H1 (cell line): ENCODE measurements around the gene TTC29. TPM values are rescaled to one million over a fixed set of nuclear protein-coding genes. Genes with fewer than 3 reads are reported as not detected.
A peak's percentile ranks its signal among the peaks of the same experiment; 100 is the strongest.

Experiments used
- CTCF ChIA-PET: fragments of 300-600 bp; sonication (Branson Sonifier 250); formaldehyde crosslinking; loops from one replicate; lab custom pipeline; 2021; ENCODE audit not compliant: partially characterized antibody; lab: Charles Lee
- POLR2A ChIA-PET: fragments of 300-600 bp; sonication (Branson Sonifier 250); formaldehyde crosslinking; loops from one replicate; lab custom pipeline; 2021; ENCODE audit warnings: inconsistent platforms; ENCODE audit not compliant: partially characterized antibody; lab: Charles Lee
- DNase-seq, 2 experiments: peaks; one replicate each; pipeline versions ENCODE4 v3.0.0 to v3.0.0-alpha.2; 2010 to 2022; ENCODE audit warnings: low spot score in 2 of 2, low read depth in 1 of 2, mixed read lengths in 1 of 2
- FAIRE-seq: peaks from 2 replicates; lab custom pipeline; 2011; peaks lifted over from hg19 to GRCh38; lab: Jason Lieb, UNC
- H2AFZ ChIP-seq: 2 replicates; pipeline ENCODE4 v1.8.1; 2012; ENCODE audit warnings: low read length, inconsistent platforms
- H2AK5ac ChIP-seq: 2 replicates; pipeline ENCODE4 v1.6.1; 2013; ENCODE audit warnings: low read depth, low read length
- H2BK120ac ChIP-seq: replicated peaks from 2 replicates; pipeline ENCODE3; 2013; ENCODE audit warnings: low read depth, low read length, inconsistent platforms
- H2BK12ac ChIP-seq: 2 replicates; pipeline ENCODE4 v1.6.1; 2013; ENCODE audit warnings: low read depth, low read length
- H2BK15ac ChIP-seq: 2 replicates; pipeline ENCODE4 v1.6.1; 2013; ENCODE audit warnings: low read length
- H2BK20ac ChIP-seq: 2 replicates; pipeline ENCODE4 v1.6.1; 2013; ENCODE audit warnings: low read length
- H2BK5ac ChIP-seq: 2 replicates; pipeline ENCODE4 v1.6.1; 2013; ENCODE audit warnings: low read depth, low read length
- H3K14ac ChIP-seq: 2 replicates; pipeline ENCODE4 v1.6.1; 2013; ENCODE audit warnings: inconsistent platforms; ENCODE audit not compliant: insufficient read length
- H3K18ac ChIP-seq: 2 replicates; pipeline ENCODE4 v1.6.1; 2013; ENCODE audit warnings: low read length; ENCODE audit errors: extremely low read depth
- H3K23ac ChIP-seq: 2 replicates; pipeline ENCODE4 v1.6.1; 2013; ENCODE audit warnings: inconsistent platforms; ENCODE audit not compliant: insufficient read length
- H3K23me2 ChIP-seq: 2 replicates; pipeline ENCODE4 v1.6.1; 2013; ENCODE audit warnings: low read depth, low read length
- H3K27ac ChIP-seq: 2 replicates; pipeline ENCODE4 v1.6.1; 2011; ENCODE audit warnings: low read depth, low read length, inconsistent platforms
- H3K27me3 ChIP-seq, 4 experiments: replicated peaks in 1 of 4; 1 replicate in 1 of 4; 2 replicates in 3 of 4; pipeline versions ENCODE4 v1.6.1 to v1.8.1; 2011 to 2013; ENCODE audit warnings: low read length in 3 of 4, mild to moderate bottlenecking in 3 of 4, inconsistent platforms in 2 of 4, mixed read lengths in 2 of 4, moderate library complexity in 1 of 4; ENCODE audit not compliant: control insufficient read depth in 3 of 4, insufficient read depth in 3 of 4; ENCODE audit errors: extremely low read depth in 1 of 4
- H3K36me3 ChIP-seq, 4 experiments: 2 replicates each; pipeline versions ENCODE4 v1.6.1 to v1.8.1; 2011 to 2013; ENCODE audit warnings: mild to moderate bottlenecking in 4 of 4, low read length in 3 of 4, moderate library complexity in 2 of 4, control low read depth in 1 of 4, inconsistent platforms in 1 of 4; ENCODE audit not compliant: insufficient read depth in 4 of 4, control insufficient read depth in 2 of 4
- H3K4ac ChIP-seq: replicated peaks from 2 replicates; pipeline ENCODE3; 2013; ENCODE audit warnings: low read length, low read depth, mixed read lengths, inconsistent platforms; ENCODE audit not compliant: insufficient read length
- H3K4me1 ChIP-seq, 4 experiments: replicated peaks in 1 of 4; 1 replicate in 1 of 4; 2 replicates in 3 of 4; pipeline versions ENCODE4 v1.6.1 to v1.8.1; 2011 to 2013; ENCODE audit warnings: low read length in 3 of 4, inconsistent platforms in 2 of 4, mixed read lengths in 1 of 4; ENCODE audit not compliant: insufficient read depth in 4 of 4, control insufficient read depth in 3 of 4
- H3K4me2 ChIP-seq, 2 experiments: 2 replicates each; pipeline versions ENCODE4 v1.6.1 to v1.8.1; 2011 to 2013; ENCODE audit warnings: low read depth in 2 of 2, low read length in 2 of 2, control low read depth in 1 of 2, inconsistent platforms in 1 of 2, mild to moderate bottlenecking in 1 of 2; ENCODE audit not compliant: insufficient read depth in 1 of 2
- H3K4me3 ChIP-seq, 4 experiments: fragments of 200-600, 300-600 bp in 1 of 4; sonication (generic), shearing (Covaris generic), sonication (Bioruptor Twin) in 1 of 4; 2 replicates each; pipeline versions ENCODE4 v1.5.1 to v1.8.1; 2011 to 2016; ENCODE audit warnings: low read length in 4 of 4, low read depth in 3 of 4, control low read depth in 2 of 4, inconsistent platforms in 2 of 4, mild to moderate bottlenecking in 2 of 4, mixed read lengths in 1 of 4, moderate library complexity in 1 of 4; ENCODE audit not compliant: insufficient read depth in 2 of 4; ENCODE audit errors: extremely low read depth in 1 of 4
- H3K56ac ChIP-seq: replicated peaks from 2 replicates; pipeline ENCODE3; 2013; ENCODE audit warnings: low read depth, mild to moderate bottlenecking, mixed read lengths, low read length, inconsistent platforms; ENCODE audit not compliant: insufficient read length
- H3K79me1 ChIP-seq: 2 replicates; pipeline ENCODE4 v1.6.1; 2013; ENCODE audit warnings: low read depth, low read length, control low read depth
- H3K79me2 ChIP-seq, 2 experiments: 2 replicates each; pipeline versions ENCODE4 v1.6.1 to v1.8.1; 2012 to 2013; ENCODE audit warnings: low read length in 2 of 2, mild to moderate bottlenecking in 2 of 2, inconsistent platforms in 1 of 2; ENCODE audit not compliant: insufficient read depth in 2 of 2, control insufficient read depth in 1 of 2
- H3K9ac ChIP-seq, 4 experiments: replicated peaks in 1 of 4; 1 replicate in 1 of 4; 2 replicates in 3 of 4; pipeline versions ENCODE4 v1.6.1 to v1.8.1; 2011 to 2013; ENCODE audit warnings: low read depth in 3 of 4, low read length in 3 of 4, control low read depth in 2 of 4, mild to moderate bottlenecking in 2 of 4, moderate library complexity in 2 of 4, inconsistent platforms in 1 of 4; ENCODE audit errors: extremely low read depth in 1 of 4
- H3K9me3 ChIP-seq, 2 experiments: 2 replicates each; pipeline versions ENCODE4 v1.6.1 to v1.8.1; 2012 to 2013; ENCODE audit warnings: mild to moderate bottlenecking in 2 of 2, moderate library complexity in 2 of 2, control low read depth in 1 of 2, inconsistent platforms in 1 of 2, low read depth in 1 of 2, low read length in 1 of 2, mixed read lengths in 1 of 2; ENCODE audit not compliant: insufficient read depth in 2 of 2
- H4K20me1 ChIP-seq, 2 experiments: replicated peaks in 1 of 2; 2 replicates each; pipeline versions ENCODE3 to v1.8.1; 2011 to 2013; ENCODE audit warnings: inconsistent platforms in 2 of 2, low read length in 2 of 2, mild to moderate bottlenecking in 1 of 2; ENCODE audit not compliant: insufficient read depth in 2 of 2, control insufficient read depth in 1 of 2
- H4K5ac ChIP-seq: 2 replicates; pipeline ENCODE4 v1.6.1; 2013; ENCODE audit warnings: low read length, low read depth, mixed read lengths, inconsistent platforms; ENCODE audit not compliant: insufficient read length
- H4K8ac ChIP-seq: 2 replicates; pipeline ENCODE4 v1.8.0; 2013; ENCODE audit warnings: mild to moderate bottlenecking, moderate library complexity, low read length, inconsistent platforms; ENCODE audit not compliant: insufficient read depth; ENCODE audit errors: extremely low read depth
- H4K91ac ChIP-seq: replicated peaks from 2 replicates; pipeline ENCODE3; 2013; ENCODE audit warnings: low read length, mixed read lengths, inconsistent platforms; ENCODE audit not compliant: insufficient read length
- RBBP5 ChIP-seq: IDR thresholded peaks from 2 replicates; pipeline ENCODE4 v1.7.1; 2012; ENCODE audit warnings: low read depth, mild to moderate bottlenecking, inconsistent platforms, low read length, moderate library complexity, borderline replicate concordance
- TEAD4 ChIP-seq: IDR thresholded peaks from 2 replicates; pipeline ENCODE4 v1.6.1; 2012; ENCODE audit warnings: low read depth, low read length, inconsistent platforms, mixed read lengths
- WGBS, 2 experiments: shearing (Covaris generic) in 1 of 2; methylation state at CpG; one replicate each; pipeline versions ENCODE4 v1.1.6 to v1.1.7; 2013 to 2015; ENCODE audit warnings: low lambda C conversion rate in 2 of 2, mixed read lengths in 2 of 2, inconsistent platforms in 1 of 2, low coverage in 1 of 2, missing lambda C conversion rate in 1 of 2; ENCODE audit not compliant: insufficient replicate concordance in 2 of 2, insufficient coverage in 1 of 2, insufficient read length in 1 of 2; ENCODE audit errors: extremely low coverage in 1 of 2, missing lambda C conversion rate in 1 of 2; 5-methylcytosine and 5-hydroxymethylcytosine counted together
- polyA plus RNA-seq, 7 experiments: library from polyadenylated mRNA; depleted of rRNA in 3 of 7; stranded (reverse) in 5 of 7; unstranded in 2 of 7; fragments of >200 nt in 5 of 7; fragments of 200-250 nt in 2 of 7; gene quantifications; 1 replicate in 5 of 7; 2 replicates in 1 of 7; 4 replicates in 1 of 7; pipeline versions ENCODE4 v1.2.1 to v1.2.3, GENCODE V29; 2011 to 2013; ENCODE audit warnings: missing spikeins in 2 of 7, mixed read lengths in 2 of 7
- total RNA-seq: library from RNA; stranded (reverse); fragmentation: NEBNext Ultra II Directional; extraction: Animal tissue kit (Norgen Biotek cat#: 25700); gene quantifications from 2 replicates; pipeline ENCODE4 v1.2.1, GENCODE V29; 2021

TTC29 gene
- total and polyA plus RNA-seq, 2 of the 8 experiments (the other 6 are each of a cell fraction or from before 2014, with no cell fraction given), result 0.28 TPM; not detected in 1

- no peak overlapping the region for H2BK5ac ChIP-seq
- ChIA-PET CTCF (interaction anchor here (1.0 to 1.2 kb wide), 2 partner anchors 69 to 283 kb away, joined by 3 read pairs; no protein-coding TSS in a partner anchor), POLR2A (no interaction called here)
- H3K23me2 ChIP-seq, result no peaks in the 10 kb centered on the region; the same call in 1 of the 2 replicates
- H4K91ac ChIP-seq, result no peak overlapping the region
- no peaks in the 10 kb centered on the region for H3K27me3 ChIP-seq
- no peak overlapping the region for H2AK5ac ChIP-seq
- no peak overlapping the region for H2BK15ac ChIP-seq
- no peak overlapping the region for H3K9ac ChIP-seq
- H3K4me2 ChIP-seq, result no peak overlapping the region
- no peak overlapping the region for H3K4ac ChIP-seq
- no peak overlapping the region for H4K8ac ChIP-seq
- no peaks in the 10 kb centered on the region for H3K79me2 ChIP-seq
- WGBS, 2 experiments, result 86% methylated on average over 4 of the region's 5 CpGs; no CpG with 5 or more reads in 1 of the 2 experiments
- DNase-seq (no peak), FAIRE-seq (no peak)
- no peak overlapping the region for H2BK120ac ChIP-seq
- H3K4me1 ChIP-seq, result no peaks in the 10 kb centered on the region
- H2AFZ ChIP-seq, result no peak overlapping the region
- no peaks in the 10 kb centered on the region for H4K20me1 ChIP-seq
- no peaks in the 10 kb centered on the region for H3K79me1 ChIP-seq
- H3K4me3 ChIP-seq, result no peak overlapping the region
- H3K36me3 ChIP-seq, result no peaks in the 10 kb centered on the region
- no peak overlapping the region for H2BK20ac ChIP-seq
- no peak overlapping the region for H3K23ac ChIP-seq
- TF ChIP-seq RBBP5, result no peak
- TF ChIP-seq TEAD4, result peak; percentile 31; the same call in 1 of the 2 replicates
- H3K18ac ChIP-seq, result no peak overlapping the region
- no peak overlapping the region for H2BK12ac ChIP-seq
- no peak overlapping the region for H3K14ac ChIP-seq
- no peak overlapping the region for H4K5ac ChIP-seq
- H3K27ac ChIP-seq, result no peak overlapping the region
- no peaks in the 10 kb centered on the region for H3K9me3 ChIP-seq
- peak overlapping the region; percentile 64 for H3K56ac ChIP-seq
Measured at GRCh38 chr4:146814750-146815149, 130.9 kb downstream of the TTC29 start.
